ENCODE data around the gene MUC16. TPM values are rescaled to one million over a fixed set of nuclear protein-coding genes. Genes with fewer than 3 reads are reported as not detected.

MUC16 gene
- total and polyA plus RNA-seq, 3 experiments from 2014 or later = under 0.01 to 0.02 (median 0.02) TPM

DNA sequence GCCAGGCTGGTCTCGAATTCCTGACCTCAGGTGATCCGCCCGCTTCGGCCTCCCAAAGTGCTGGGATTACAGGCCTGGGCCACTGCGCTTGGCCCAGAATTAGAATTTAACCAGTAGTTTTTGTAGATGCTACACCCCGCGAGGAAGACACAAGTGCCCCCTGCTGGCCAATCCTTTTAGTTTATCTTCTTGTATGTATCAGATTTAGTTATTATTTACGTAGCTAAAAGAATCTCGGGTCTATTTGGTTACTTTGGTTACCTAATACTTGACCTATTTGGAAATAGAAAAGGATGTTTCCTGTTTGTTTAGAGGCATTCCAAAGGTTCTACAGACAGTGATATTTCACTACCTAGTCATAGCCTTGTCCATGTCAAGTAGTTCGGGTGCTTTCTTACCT is 22.0 kb downstream of the MUC16 start:
- Mint-ChIP-seq H3K27me3 (peaks cover 5 to 11% of the 10 kb centered on the region in 2 donors), H3K4me1 (no peaks in the 10 kb centered on the region), H3K9me3 (no peaks in the 10 kb centered on the region), H3K4me3 (no peak overlapping the region), H3K36me3 (no peaks in the 10 kb centered on the region), H3K27ac (no peak overlapping the region)
- Histone ChIP-seq H3K36me3 (ENCODE audit: insufficient read depth, low read length) (no peaks in the 10 kb centered on the region), H3K9me3 (ENCODE audit: low read length) (no peaks in the 10 kb centered on the region), H3K4me1 (ENCODE audit: insufficient read depth, low read length) (no peaks in the 10 kb centered on the region), H3K27me3 (ENCODE audit: insufficient read depth, low read length, poor library complexity, severe bottlenecking) (no peaks in the 10 kb centered on the region), H3K27ac (ENCODE audit: low read depth, low read length) (no peak overlapping the region), H3K4me3 (ENCODE audit: low read length) (no peak overlapping the region)
- POLR2A ChIA-PET = no interaction called here
- DNase-seq = peak in 1 of 5 donors; percentile 4
- CTCF ChIA-PET = no interaction called here

DNA sequence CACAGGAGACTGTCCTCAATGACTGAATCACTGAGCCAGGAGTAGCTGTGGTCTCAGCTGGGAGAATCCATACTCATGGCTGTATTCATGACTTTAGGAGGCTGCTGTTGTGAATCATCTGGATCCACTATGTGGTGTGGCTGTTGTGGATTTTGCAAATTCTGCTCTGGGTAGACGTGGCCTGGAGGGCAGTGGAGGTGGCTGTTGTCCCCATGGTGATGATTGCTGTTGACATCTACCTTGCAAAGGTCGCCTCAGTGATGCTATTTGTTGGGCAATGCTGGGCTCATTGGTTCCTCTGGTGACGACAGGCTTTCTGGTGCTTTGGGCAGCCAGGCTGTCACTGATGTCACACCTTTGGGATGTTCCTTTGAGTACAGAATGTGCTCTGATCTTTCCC is 23.9 kb downstream of the MUC16 start:
- H3K4me3 Mint-ChIP-seq = no peak overlapping the region
- H3K36me3 ChIP-seq (ENCODE audit: insufficient read depth, low read length) = no peaks in the 10 kb centered on the region
- H3K27me3 ChIP-seq (ENCODE audit: insufficient read depth, low read length, poor library complexity, severe bottlenecking) = no peaks in the 10 kb centered on the region
- no peak overlapping the region for H3K27ac ChIP-seq (ENCODE audit: low read depth, low read length)
- H3K9me3 Mint-ChIP-seq = peaks cover 0 to 1% (median 0%) of the 10 kb centered on the region in 5 donors
- no peak for DNase-seq
- H3K4me1 Mint-ChIP-seq = no peaks in the 10 kb centered on the region
- ChIA-PET POLR2A (no interaction called here), CTCF (no interaction called here)
- peaks cover 5 to 11% of the 10 kb centered on the region in 2 donors for H3K27me3 Mint-ChIP-seq
- H3K4me3 ChIP-seq (ENCODE audit: low read length) = no peak overlapping the region
- H3K36me3 Mint-ChIP-seq = no peaks in the 10 kb centered on the region
- no peaks in the 10 kb centered on the region for H3K4me1 ChIP-seq (ENCODE audit: insufficient read depth, low read length)
- H3K9me3 ChIP-seq (ENCODE audit: low read length) = no peaks in the 10 kb centered on the region
- no peak overlapping the region for H3K27ac Mint-ChIP-seq

DNA sequence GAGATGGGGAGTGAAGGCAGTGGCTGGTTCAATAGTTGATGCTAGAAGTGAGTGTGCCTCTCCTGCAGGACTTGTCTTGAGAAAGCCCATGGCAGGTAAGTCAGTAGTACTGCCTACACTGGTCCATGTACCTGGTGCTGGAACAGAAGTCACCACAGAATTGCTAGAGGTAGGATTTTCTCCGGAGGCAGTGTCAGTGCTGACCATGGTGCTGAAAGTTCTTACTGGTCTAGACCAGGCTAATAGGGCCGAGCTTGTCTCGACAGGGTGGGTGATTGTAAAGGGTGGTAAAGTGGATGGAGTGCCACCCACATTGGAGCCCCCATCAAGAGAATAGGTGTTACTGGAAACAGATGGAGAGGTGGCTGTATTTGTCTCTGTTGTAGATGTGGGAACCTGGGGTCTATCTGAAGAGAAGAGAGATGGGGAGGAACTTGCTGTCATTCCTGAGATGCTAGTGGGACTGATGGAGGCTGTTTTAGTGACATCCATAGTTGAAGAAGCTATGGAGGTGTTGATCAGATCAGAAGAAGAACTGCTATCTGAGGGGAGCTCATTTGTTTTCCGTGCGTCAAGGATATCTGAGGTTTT is 36.6 kb downstream of the MUC16 start:
- Mint-ChIP-seq H3K27ac (no peak overlapping the region), H3K4me1 (no peaks in the 10 kb centered on the region), H3K27me3 (peaks cover 12 to 33% of the 10 kb centered on the region in 2 donors), H3K9me3 (peaks cover 2 to 9% (median 4%) of the 10 kb centered on the region in 5 donors), H3K4me3 (no peak overlapping the region), H3K36me3 (peaks cover 0 to 4% (median 0%) of the 10 kb centered on the region in 3 donors)
- Histone ChIP-seq H3K36me3 (ENCODE audit: insufficient read depth, low read length) (no peaks in the 10 kb centered on the region), H3K4me1 (ENCODE audit: insufficient read depth, low read length) (no peaks in the 10 kb centered on the region), H3K27me3 (ENCODE audit: insufficient read depth, low read length, poor library complexity, severe bottlenecking) (peaks cover 2% of the 10 kb centered on the region), H3K27ac (ENCODE audit: low read depth, low read length) (no peak overlapping the region), H3K9me3 (ENCODE audit: low read length) (no peaks in the 10 kb centered on the region), H3K4me3 (ENCODE audit: low read length) (no peak overlapping the region)
- CTCF ChIA-PET = no interaction called here
- no peak for DNase-seq
- POLR2A ChIA-PET = no interaction called here

DNA sequence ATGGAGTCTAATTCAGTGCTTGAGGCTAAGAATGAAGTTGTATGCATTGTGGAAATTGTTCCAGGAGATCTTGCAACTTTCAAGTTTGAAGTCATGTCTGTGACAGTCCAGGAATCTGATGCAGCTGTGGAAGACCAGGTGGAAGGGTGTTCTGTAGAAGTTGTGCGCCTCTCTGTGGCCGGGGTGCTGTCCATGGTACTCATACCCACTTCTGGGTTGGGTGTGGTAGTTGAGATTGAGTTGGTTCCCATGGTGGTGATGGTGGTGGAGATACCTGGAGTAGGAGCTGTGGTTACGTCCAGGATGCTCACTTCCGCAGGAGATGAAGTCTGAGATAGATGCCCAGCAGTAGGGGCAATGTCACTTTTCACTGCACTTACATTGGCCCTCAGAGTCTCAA is 44.3 kb downstream of the MUC16 start:
- peaks cover 0 to 35% of the 10 kb centered on the region in 2 donors for H3K27me3 Mint-ChIP-seq
- no peak overlapping the region for H3K4me3 Mint-ChIP-seq
- ChIA-PET CTCF (no interaction called here), POLR2A (no interaction called here)
- no peak overlapping the region for H3K27ac Mint-ChIP-seq
- Histone ChIP-seq H3K36me3 (ENCODE audit: insufficient read depth, low read length) (no peaks in the 10 kb centered on the region), H3K27ac (ENCODE audit: low read depth, low read length) (no peak overlapping the region), H3K9me3 (ENCODE audit: low read length) (no peaks in the 10 kb centered on the region), H3K4me1 (ENCODE audit: insufficient read depth, low read length) (no peaks in the 10 kb centered on the region), H3K27me3 (ENCODE audit: insufficient read depth, low read length, poor library complexity, severe bottlenecking) (no peaks in the 10 kb centered on the region), H3K4me3 (ENCODE audit: low read length) (no peak overlapping the region)
- DNase-seq = no peak
- H3K4me1 Mint-ChIP-seq = no peaks in the 10 kb centered on the region
- H3K9me3 Mint-ChIP-seq = peaks cover 0 to 8% (median 0%) of the 10 kb centered on the region in 5 donors
- H3K36me3 Mint-ChIP-seq = no peaks in the 10 kb centered on the region

Other genes starting within 250 kb of the MUC16 start
- gene ZNF558, start 178.1 kb downstream of the MUC16 start, total RNA-seq = 10 to 100 TPM; 23.9 to 25.2 TPM
- gene ZNF558, start 178.1 kb downstream of the MUC16 start, polyA plus RNA-seq = 7.3 TPM
- gene MBD3L1, start 178.0 kb downstream of the MUC16 start, total RNA-seq = not detected
- gene MBD3L1, start 178.0 kb downstream of the MUC16 start, polyA plus RNA-seq = not detected
- not detected for gene OR1M1, start 76.7 kb upstream of the MUC16 start, total RNA-seq
- gene OR1M1, start 76.7 kb upstream of the MUC16 start, polyA plus RNA-seq = not detected
- not detected for gene OR7G2, start 97.1 kb upstream of the MUC16 start, total RNA-seq
- not detected for gene OR7G2, start 97.1 kb upstream of the MUC16 start, polyA plus RNA-seq
- gene OR7G1, start 105.4 kb upstream of the MUC16 start, total RNA-seq = not detected
- not detected for gene OR7G1, start 105.4 kb upstream of the MUC16 start, polyA plus RNA-seq
- gene OR7G3, start 116.5 kb upstream of the MUC16 start, total RNA-seq = not detected
- gene OR7G3, start 116.5 kb upstream of the MUC16 start, polyA plus RNA-seq = not detected
- gene ZNF317, start 130.0 kb upstream of the MUC16 start, total RNA-seq = 10 to 100 TPM; 54.1 to 59.7 TPM
- gene ZNF317, start 130.0 kb upstream of the MUC16 start, polyA plus RNA-seq = 50.7 TPM
- gene OR7D2, start 168.6 kb upstream of the MUC16 start, total RNA-seq = not detected
- gene OR7D2, start 168.6 kb upstream of the MUC16 start, polyA plus RNA-seq = not detected
- not detected for gene OR7D4, start 209.2 kb upstream of the MUC16 start, total RNA-seq
- gene OR7D4, start 209.2 kb upstream of the MUC16 start, polyA plus RNA-seq = not detected
- not detected for gene OR7E24, start 240.5 kb upstream of the MUC16 start, total RNA-seq
- not detected for gene OR7E24, start 240.5 kb upstream of the MUC16 start, polyA plus RNA-seq